ENCODE data around the gene AGAP4. TPM values are rescaled to one million over a fixed set of nuclear protein-coding genes. Genes with fewer than 3 reads are reported as not detected.

AGAP4 gene
- total RNA-seq, result 0.89 and 5.5 TPM in 2 replicates

DNA sequence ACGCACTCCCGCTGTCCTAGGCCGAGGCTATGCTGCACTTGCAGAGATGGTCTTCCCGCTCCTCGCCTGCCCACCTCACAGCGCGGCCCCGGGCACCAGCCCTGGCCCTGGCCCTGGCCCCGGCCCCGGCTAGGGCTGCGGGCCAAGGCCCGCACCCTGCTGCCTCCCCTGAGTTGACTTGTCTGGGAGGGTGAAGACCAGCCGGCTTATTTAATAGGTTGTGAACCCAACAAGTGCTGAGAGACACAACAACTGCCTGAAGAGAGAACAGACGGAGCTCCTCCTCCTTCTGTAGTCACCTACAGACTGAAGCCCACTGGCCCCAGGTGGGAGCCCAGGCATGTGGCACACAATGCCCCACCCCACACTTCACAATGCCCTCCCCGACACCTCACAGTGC lies at the start of gene AGAP4:
TSS of gene AGAP4 (minus strand) at position 101 of the 400 bp plus-strand sequence. CDS start 153 bp downstream, outside the sequence.

Other genes with a start within 250 kb of the AGAP4 start
- gene ZFAND4, start 174.7 kb downstream of the AGAP4 start, total RNA-seq, result 5.8 and 7.5 TPM in 2 replicates
- gene WASHC2C, start 120.2 kb downstream of the AGAP4 start, total RNA-seq, result 19.3 and 27.5 TPM in 2 replicates
- gene TIMM23, start 125.0 kb upstream of the AGAP4 start, total RNA-seq, result 129 and 141 TPM in 2 replicates
- 116 and 152 TPM in 2 replicates for gene NCOA4, start 183.1 kb upstream of the AGAP4 start, total RNA-seq
- gene MSMB, start 198.8 kb upstream of the AGAP4 start, total RNA-seq, result not detected in 2 replicates

Measured in myometrial cell (primary cell).